AG08395 (cell line): ENCODE measurements around the gene FSIP2.
"Not testable (repeated sequence)": the region's sequence is repeated elsewhere in the genome, so short reads cannot be mapped to it uniquely, and the experiment has no call there.

Experiments used
- DNase-seq: peaks from one replicate; pipeline ENCODE4 v3.0.0; 2012; ENCODE audit warnings: mixed read lengths, low spot score

The FSIP2 gene

GRCh38 chr2:185802926-185803325, 64.3 kb downstream of the FSIP2 start:
- no peak for DNase-seq

- DNase-seq = no peak
Observed at GRCh38 chr2:185806783-185807182, 68.2 kb downstream of the FSIP2 start.

GRCh38 chr2:185807351-185807750, 68.7 kb downstream of the FSIP2 start:
- DNase-seq = no peak

- no peak for DNase-seq
Observed at GRCh38 chr2:185811580-185811979, 73.0 kb downstream of the FSIP2 start.

- DNase-seq = no peak
Observed at GRCh38 chr2:185813707-185814106, 75.1 kb downstream of the FSIP2 start.

GRCh38 chr2:185817991-185818390, 79.4 kb downstream of the FSIP2 start:
- no peak for DNase-seq

GRCh38 chr2:185821467-185821866, 82.9 kb downstream of the FSIP2 start:
- no peak for DNase-seq

- no peak for DNase-seq
Observed at GRCh38 chr2:185823773-185824172, 85.2 kb downstream of the FSIP2 start.

GRCh38 chr2:185825557-185825956, 87.0 kb downstream of the FSIP2 start:
- no peak for DNase-seq

GRCh38 chr2:185828326-185828725, 89.7 kb downstream of the FSIP2 start:
- no peak for DNase-seq

GRCh38 chr2:185833864-185834263, 95.3 kb downstream of the FSIP2 start:
- DNase-seq = no peak

GRCh38 chr2:185835974-185836373, 97.4 kb downstream of the FSIP2 start:
- DNase-seq = no peak

GRCh38 chr2:185854885-185855284, 116.3 kb downstream of the FSIP2 start:
- DNase-seq = no peak

GRCh38 chr2:185857691-185858090, 119.1 kb downstream of the FSIP2 start:
- no peak for DNase-seq

- no peak for DNase-seq
Observed at GRCh38 chr2:185859506-185859905, 120.9 kb downstream of the FSIP2 start.

GRCh38 chr2:185860321-185860720, 121.7 kb downstream of the FSIP2 start:
- no peak for DNase-seq

GRCh38 chr2:185862657-185863398, 124.2 kb downstream of the FSIP2 start:
- no peak for DNase-seq

- DNase-seq = not testable (repeated sequence)
Observed at GRCh38 chr2:185864468-185865260, 126.1 kb downstream of the FSIP2 start.

GRCh38 chr2:185875136-185875931, 136.7 kb downstream of the FSIP2 start:
- no peak for DNase-seq

- no peak for DNase-seq
Observed at GRCh38 chr2:185876234-185876633, 137.6 kb downstream of the FSIP2 start.

GRCh38 chr2:185880396-185880795, 141.8 kb downstream of the FSIP2 start:
- no peak for DNase-seq
